Tibial artery (tissue), 4 donors: ENCODE data around the gene MUTYH.

ENCODE experiments used
- DNase-seq, 2 donors: peaks; one replicate each; pipeline ENCODE4 v3.0.0-alpha.2; 2019
- H3K27ac ChIP-seq, 2 donors: fragments of 200-600 bp; sonication (generic) in 1 of 2; 1 replicate in 1 of 2; 2 replicates in 1 of 2; pipeline ENCODE4 v1.5.1; 2018 to 2019; ENCODE audit warnings: mild to moderate bottlenecking in 1 of 2
- H3K27me3 ChIP-seq, 2 donors: fragments of 200-600 bp; sonication (generic) in 1 of 2; one replicate each; pipeline versions ENCODE4 v1.5.1 to v1.6.0; 2016 to 2019
- H3K36me3 ChIP-seq, 3 donors: fragments of 200-600 bp; sonication (generic) in 2 of 3; one replicate each; pipeline ENCODE4 v1.5.1; 2016 to 2019; ENCODE audit warnings: mild to moderate bottlenecking in 2 of 3
- H3K4me1 ChIP-seq, 4 donors: fragments of 200-600 bp; sonication (generic) in 2 of 4; 1 replicate in 3 of 4; 2 replicates in 1 of 4; pipeline ENCODE4 v1.5.1; 2016 to 2019
- H3K4me3 ChIP-seq, 2 donors: fragments of 200-600 bp; sonication (generic) in 1 of 2; 1 replicate in 1 of 2; 2 replicates in 1 of 2; pipeline ENCODE4 v1.5.1; 2018 to 2019; ENCODE audit warnings: mild to moderate bottlenecking in 2 of 2
- H3K9me3 ChIP-seq, 3 donors: fragments of 200-600 bp; sonication (generic) in 1 of 3; one replicate each; pipeline ENCODE4 v1.5.1; 2016 to 2019
- intact Hi-C: fragments of 100-400 bp; cut with DNase I; formaldehyde crosslinking; loops from one replicate; pipeline ENCODE4 v1.15.0; 2023; ENCODE audit warnings: low total_unique reads
- TF ChIP-seq, protein P1 (sequence below), 2 experiments: fragments of 200-600 bp in 1 of 2; fragments of 450-650 bp in 1 of 2; IDR thresholded peaks; one replicate each; pipeline ENCODE4 v1.5.1; 2017 to 2019; ENCODE audit warnings: antibody characterized with exemption in 2 of 2, mild to moderate bottlenecking in 1 of 2, moderate library complexity in 1 of 2

MUTYH gene

DNA sequence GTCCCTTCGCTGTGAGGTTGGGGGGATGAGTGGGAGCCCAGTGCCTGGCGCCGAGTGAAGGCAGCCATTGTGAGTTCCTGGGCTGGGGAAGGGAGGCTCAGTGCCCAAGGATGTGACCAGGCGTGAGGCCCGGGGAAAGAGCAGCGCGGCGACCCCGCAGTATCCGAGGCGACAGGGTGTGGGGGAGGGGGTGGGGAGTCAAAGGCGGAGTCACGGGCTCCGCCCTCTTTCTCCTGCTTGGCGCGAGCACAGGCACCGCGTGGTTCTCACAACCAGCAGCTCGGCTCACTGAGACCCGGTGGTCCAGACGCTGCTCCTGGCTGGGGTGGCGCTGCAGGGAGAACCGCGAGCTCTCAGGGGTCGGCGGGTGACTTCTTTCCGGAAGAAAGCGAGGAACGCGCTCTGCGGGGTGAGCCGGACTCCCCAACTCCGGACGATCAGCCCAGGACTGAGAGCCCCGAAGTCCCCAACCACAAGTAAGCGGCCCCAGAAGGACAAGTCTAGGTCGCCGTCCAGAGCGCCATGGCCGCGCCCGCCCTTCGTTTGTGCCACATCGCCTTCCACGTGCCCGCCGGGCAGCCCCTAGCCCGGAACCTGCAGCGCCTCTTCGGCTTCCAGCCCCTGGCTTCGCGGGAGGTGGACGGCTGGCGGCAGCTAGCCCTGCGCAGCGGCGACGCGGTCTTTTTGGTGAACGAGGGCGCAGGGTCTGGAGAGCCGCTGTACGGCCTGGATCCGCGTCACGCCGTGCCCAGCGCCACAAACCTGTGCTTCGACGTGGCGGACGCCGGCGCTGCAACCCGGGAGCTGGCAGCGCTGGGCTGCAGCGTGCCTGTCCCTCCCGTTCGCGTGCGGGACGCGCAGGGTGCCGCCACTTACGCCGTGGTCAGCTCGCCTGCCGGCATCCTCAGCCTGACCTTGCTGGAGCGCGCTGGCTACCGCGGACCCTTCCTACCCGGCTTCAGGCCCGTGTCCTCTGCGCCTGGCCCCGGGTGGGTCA, 13.3 kb downstream of the MUTYH start, which contains the start of gene HPDL:
Gene HPDL (plus strand): TSS at position 269 of the 997 bp plus-strand sequence. CDS start 254 bp downstream, at position 523.
- H3K4me1 ChIP-seq: peaks cover 0 to 17% (median 11%) of the 10 kb centered on the region in 4 donors
- H3K27me3 ChIP-seq: no peaks in the 10 kb centered on the region
- H3K4me3 ChIP-seq: peak within 1 kb of the TSS; percentile 44 to 59
- intact Hi-C loops: no loop called here
- H3K27ac ChIP-seq: no peak within 1 kb of the TSS
- TF ChIP-seq, protein P1, sequence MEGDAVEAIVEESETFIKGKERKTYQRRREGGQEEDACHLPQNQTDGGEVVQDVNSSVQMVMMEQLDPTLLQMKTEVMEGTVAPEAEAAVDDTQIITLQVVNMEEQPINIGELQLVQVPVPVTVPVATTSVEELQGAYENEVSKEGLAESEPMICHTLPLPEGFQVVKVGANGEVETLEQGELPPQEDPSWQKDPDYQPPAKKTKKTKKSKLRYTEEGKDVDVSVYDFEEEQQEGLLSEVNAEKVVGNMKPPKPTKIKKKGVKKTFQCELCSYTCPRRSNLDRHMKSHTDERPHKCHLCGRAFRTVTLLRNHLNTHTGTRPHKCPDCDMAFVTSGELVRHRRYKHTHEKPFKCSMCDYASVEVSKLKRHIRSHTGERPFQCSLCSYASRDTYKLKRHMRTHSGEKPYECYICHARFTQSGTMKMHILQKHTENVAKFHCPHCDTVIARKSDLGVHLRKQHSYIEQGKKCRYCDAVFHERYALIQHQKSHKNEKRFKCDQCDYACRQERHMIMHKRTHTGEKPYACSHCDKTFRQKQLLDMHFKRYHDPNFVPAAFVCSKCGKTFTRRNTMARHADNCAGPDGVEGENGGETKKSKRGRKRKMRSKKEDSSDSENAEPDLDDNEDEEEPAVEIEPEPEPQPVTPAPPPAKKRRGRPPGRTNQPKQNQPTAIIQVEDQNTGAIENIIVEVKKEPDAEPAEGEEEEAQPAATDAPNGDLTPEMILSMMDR (IDR thresholded peaks at IDR 0.05): no peak
- peaks cover 29 to 33% (median 31%) of the 10 kb centered on the region in 3 donors for H3K36me3 ChIP-seq
- DNase-seq: peak in 1 of 2 donors; percentile 77
- no peaks in the 10 kb centered on the region for H3K9me3 ChIP-seq

DNA sequence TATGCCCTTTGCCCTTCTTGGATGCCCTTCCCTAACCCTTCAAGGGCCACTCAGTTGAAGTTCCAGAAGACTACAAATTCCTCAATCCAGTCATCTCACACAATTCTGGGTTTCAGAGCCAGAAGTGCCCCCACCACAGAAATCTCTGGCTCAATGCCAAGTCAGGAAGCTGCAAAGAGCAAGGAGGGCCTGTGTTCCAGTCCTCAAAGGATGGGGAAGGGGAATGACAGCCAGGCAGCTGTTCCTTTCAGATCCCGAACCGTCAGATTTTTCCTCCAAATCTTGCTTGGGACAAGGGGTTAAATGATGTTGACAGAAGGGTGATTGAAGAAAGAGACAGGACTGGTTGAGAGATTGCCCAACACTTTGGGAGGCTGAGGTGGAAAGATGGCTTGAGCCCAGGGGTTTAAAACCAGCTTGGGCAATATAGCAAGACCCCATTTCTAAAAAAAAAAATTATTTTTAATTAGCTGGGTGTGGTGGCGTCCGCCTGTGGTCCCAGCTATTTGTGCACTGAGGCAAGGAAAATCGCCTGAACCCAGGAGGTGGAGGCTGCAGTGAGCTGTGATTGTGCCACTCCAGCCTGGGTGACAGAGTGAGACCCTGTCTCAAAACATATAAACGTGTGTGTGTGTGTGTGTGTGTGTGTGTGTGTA, 14.3 kb downstream of the MUTYH start:
- Histone ChIP-seq H3K4me3 (peak overlapping the region; percentile 44 to 59), H3K9me3 (no peaks in the 10 kb centered on the region), H3K27ac (no peak overlapping the region), H3K36me3 (peaks cover 20 to 24% (median 22%) of the 10 kb centered on the region in 3 donors), H3K27me3 (no peaks in the 10 kb centered on the region), H3K4me1 (peaks cover 0 to 17% (median 11%) of the 10 kb centered on the region in 4 donors)
- intact Hi-C loops: no loop called here
- peak in 1 of 2 donors; percentile 60 for DNase-seq
- TF ChIP-seq, protein P1 (IDR thresholded peaks at IDR 0.05): no peak

DNA sequence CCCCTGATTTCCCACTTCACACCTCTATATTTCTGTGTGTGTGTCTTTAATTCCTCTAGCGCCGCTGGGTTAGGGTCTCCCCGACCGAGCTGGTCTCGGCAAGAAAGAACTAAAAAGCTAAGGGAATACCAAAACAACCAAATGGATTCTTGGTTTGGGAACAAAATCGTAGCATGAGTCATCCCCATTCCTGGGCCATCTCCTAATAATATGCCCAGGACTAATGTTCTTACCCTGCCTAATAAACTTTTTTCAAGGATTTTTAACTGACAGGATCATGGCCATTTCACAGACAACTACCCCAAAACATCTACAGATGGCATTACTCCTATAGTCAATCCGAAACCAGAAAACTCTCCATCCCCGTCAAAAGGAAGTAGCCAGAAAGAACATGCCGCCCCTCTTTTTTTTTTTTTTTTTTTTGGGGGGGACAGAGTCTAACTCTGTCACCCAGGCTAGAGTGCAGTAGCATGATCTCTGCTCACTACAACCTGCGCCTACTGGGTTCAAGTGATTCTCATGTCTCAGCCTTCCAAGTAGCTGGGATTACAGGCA, 17.7 kb downstream of the MUTYH start:
- intact Hi-C loops: no loop called here
- H3K27ac ChIP-seq: no peak overlapping the region
- TF ChIP-seq, protein P1 (IDR thresholded peaks at IDR 0.05): no peak

DNA sequence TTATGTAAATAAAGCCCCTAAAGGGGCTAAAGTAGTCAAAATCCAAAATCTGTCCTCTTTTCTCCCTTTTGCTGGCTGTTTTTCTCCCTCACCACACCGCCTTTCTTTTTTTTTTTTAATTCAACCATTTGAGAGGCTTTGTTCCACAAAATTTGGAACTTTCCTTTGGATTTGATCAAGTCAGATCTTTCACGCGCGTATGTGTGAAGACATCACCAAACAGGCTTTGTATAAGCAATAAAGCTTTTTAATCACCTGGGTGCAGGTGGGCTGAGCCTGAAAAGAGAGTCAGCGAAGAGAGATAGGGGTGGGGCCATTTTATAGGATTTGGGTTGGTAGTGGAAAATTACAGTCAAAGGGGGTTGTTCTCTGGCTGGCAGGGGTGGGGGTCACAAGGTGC, 18.8 kb downstream of the MUTYH start:
- H3K27ac ChIP-seq: no peak overlapping the region
- intact Hi-C loops: no loop called here
- no peak overlapping the region for H3K4me3 ChIP-seq
- no peaks in the 10 kb centered on the region for H3K36me3 ChIP-seq
- TF ChIP-seq, protein P1 (IDR thresholded peaks at IDR 0.05): no peak
- DNase-seq: no peak
- H3K9me3 ChIP-seq: no peaks in the 10 kb centered on the region
- peaks cover 0 to under 1% (median under 1%) of the 10 kb centered on the region in 4 donors for H3K4me1 ChIP-seq
- H3K27me3 ChIP-seq: no peaks in the 10 kb centered on the region

More for the DNA sequence above, 17.7 kb downstream of the MUTYH start:
- Histone ChIP-seq H3K4me1 (peaks cover 0 to 12% (median 10%) of the 10 kb centered on the region in 4 donors), H3K36me3 (no peaks in the 10 kb centered on the region), H3K9me3 (no peaks in the 10 kb centered on the region), H3K4me3 (no peak overlapping the region), H3K27me3 (no peaks in the 10 kb centered on the region)
- DNase-seq: no peak

DNA sequence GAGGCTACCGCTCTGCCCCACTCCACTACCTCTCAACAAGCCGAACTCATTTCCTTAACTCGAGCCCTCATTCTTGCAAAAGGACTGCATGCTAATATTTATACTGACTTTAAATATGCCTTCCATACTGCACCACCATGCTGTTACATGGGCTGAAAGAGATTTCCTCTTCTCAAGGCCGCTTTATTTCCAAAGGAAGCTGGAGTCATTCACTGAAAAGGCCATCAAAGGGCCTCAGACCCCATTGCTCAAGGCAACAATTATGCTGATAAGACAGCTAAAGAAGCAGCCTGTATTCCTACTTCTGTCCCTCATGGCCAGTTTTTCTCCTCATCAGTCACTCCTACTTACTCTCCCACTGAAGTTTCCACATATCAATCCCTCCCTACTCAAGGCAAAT, 20.5 kb downstream of the MUTYH start:
- intact Hi-C loops: no loop called here
- DNase-seq: no peak
- Histone ChIP-seq H3K4me3 (no peak overlapping the region), H3K27ac (no peak overlapping the region), H3K36me3 (no peaks in the 10 kb centered on the region), H3K27me3 (no peaks in the 10 kb centered on the region), H3K9me3 (no peaks in the 10 kb centered on the region), H3K4me1 (no peaks in the 10 kb centered on the region)
- TF ChIP-seq, protein P1 (IDR thresholded peaks at IDR 0.05): no peak
